ENCODE results near the gene CYP26C1. TPM values are rescaled to one million over a fixed set of nuclear protein-coding genes. Genes with fewer than 3 reads are reported as not detected.

CYP26C1 gene
- total and polyA plus RNA-seq, 2 of the 13 experiments (the other 11 are each of a cell fraction or from before 2014, with no cell fraction given): 0.02 TPM; not detected in 1

- TF ChIP-seq GMEB1 (CRISPR knock-in tag; IDR thresholded peaks at IDR 0.05; ENCODE audit: borderline replicate concordance): 0 out of 2 replicates have a peak, but pooled peaks have one; percentile 33
- no peak for TF ChIP-seq ZNF879 (CRISPR knock-in tag; IDR thresholded peaks at IDR 0.05)
- TF ChIP-seq CEBPG (CRISPR knock-in tag; IDR thresholded peaks at IDR 0.05): peak; percentile 5; the same call in 1 of the 2 replicates
- no peak for TF ChIP-seq NPAS2 (CRISPR knock-in tag; IDR thresholded peaks at IDR 0.05; ENCODE audit: borderline replicate concordance)
- peak; percentile 80; the same call in 1 of the 2 replicates for TF ChIP-seq POGZ (CRISPR knock-in tag; IDR thresholded peaks at IDR 0.05)
- TF ChIP-seq CEBPB (IDR thresholded peaks at IDR 0.05; ENCODE audit: borderline replicate concordance, low read depth, low read length): no peak
- no peak for TF ChIP-seq KLF16 (CRISPR knock-in tag; IDR thresholded peaks at IDR 0.05)
- no peak for TF ChIP-seq ZNF264 (CRISPR knock-in tag; IDR thresholded peaks at IDR 0.05)
- TF ChIP-seq THAP9 (CRISPR knock-in tag; IDR thresholded peaks at IDR 0.05; ENCODE audit: borderline replicate concordance): no peak
- TF ChIP-seq ATM (IDR thresholded peaks at IDR 0.05; ENCODE audit: borderline replicate concordance): no peak
- TF ChIP-seq SOX13 (IDR thresholded peaks at IDR 0.05): no peak
- TF ChIP-seq SOX13 (CRISPR knock-in tag; conservative IDR thresholded peaks at IDR 0.05 in 1 of 2, IDR thresholded peaks at IDR 0.05 in 1 of 2): peak in 1 of 2 experiments; percentile 38; a peak in 1 of 4 replicates
- no peak for TF ChIP-seq ZNF3 (CRISPR knock-in tag; IDR thresholded peaks at IDR 0.05)
- no peak for TF ChIP-seq SNRNP70 (IDR thresholded peaks at IDR 0.05; ENCODE audit: low read depth, low read length)
- no peak for TF ChIP-seq ZBTB43 (CRISPR knock-in tag; conservative IDR thresholded peaks at IDR 0.05)
- peak; percentile 69 for TF ChIP-seq SALL1 (CRISPR knock-in tag; IDR thresholded peaks at IDR 0.05)
- no peak for TF ChIP-seq ZNF569 (CRISPR knock-in tag; IDR thresholded peaks at IDR 0.05; ENCODE audit: borderline replicate concordance)
- TF ChIP-seq MAF1 (CRISPR knock-in tag; IDR thresholded peaks at IDR 0.05; ENCODE audit: borderline replicate concordance): no peak
- TF ChIP-seq POGK (CRISPR knock-in tag; conservative IDR thresholded peaks at IDR 0.05): 0 out of 2 replicates have a peak, but pooled peaks have one; percentile 33
- no peak for TF ChIP-seq ELF4 (CRISPR knock-in tag; IDR thresholded peaks at IDR 0.05; ENCODE audit: borderline replicate concordance)
- no peak for TF ChIP-seq KLF6 (CRISPR knock-in tag; IDR thresholded peaks at IDR 0.05)
- no peak for TF ChIP-seq ZNF383 (CRISPR knock-in tag; IDR thresholded peaks at IDR 0.05; ENCODE audit: borderline replicate concordance)
- no peak for TF ChIP-seq GTF3A (CRISPR knock-in tag; conservative IDR thresholded peaks at IDR 0.05)
- TF ChIP-seq ZFP36 (IDR thresholded peaks at IDR 0.05; ENCODE audit: borderline replicate concordance, low read depth, low read length, partially characterized antibody): no peak
Observed at GRCh38 chr10:93071674-93072224, 11.2 kb downstream of the CYP26C1 start (continued).
